DMS114 treated with DMSO at 0.1 percent for 48 hours (cell line): ENCODE results near the gene RAB44.

ENCODE experiments used
- DNase-seq: peaks from one replicate; lab custom pipeline; 2025; ENCODE audit not compliant: unreplicated experiment; lab: John Stamatoyannopoulos, UW

Gene RAB44

GRCh38 chr6:36666826-36667591 lies 30.6 kb upstream of the RAB44 start:
- no peak for DNase-seq

GRCh38 chr6:36668591-36668990 lies 29.0 kb upstream of the RAB44 start:
- no peak for DNase-seq

DNA sequence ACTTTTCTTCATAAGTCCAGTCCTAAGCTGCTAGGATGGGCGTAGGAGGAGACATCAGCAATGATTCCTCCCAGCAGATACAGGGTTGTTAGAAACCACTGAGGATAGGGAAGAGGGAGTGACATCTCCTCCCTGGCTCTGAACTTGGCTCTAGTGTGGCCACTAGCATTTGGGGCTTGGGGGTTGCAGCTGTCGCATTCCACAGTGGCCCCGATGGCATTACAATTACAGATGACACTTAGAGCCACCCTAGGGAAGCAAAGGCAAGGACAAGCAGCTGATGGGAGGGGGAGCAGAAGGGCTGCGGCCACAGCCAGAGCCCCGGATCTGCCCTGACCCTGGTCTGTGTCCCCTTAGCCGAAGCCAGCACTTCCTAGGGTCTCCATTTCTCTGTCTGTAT lies 28.6 kb upstream of the RAB44 start:
- DNase-seq, result no peak

GRCh38 chr6:36670271-36670670 lies 27.4 kb upstream of the RAB44 start:
- no peak for DNase-seq

DNA sequence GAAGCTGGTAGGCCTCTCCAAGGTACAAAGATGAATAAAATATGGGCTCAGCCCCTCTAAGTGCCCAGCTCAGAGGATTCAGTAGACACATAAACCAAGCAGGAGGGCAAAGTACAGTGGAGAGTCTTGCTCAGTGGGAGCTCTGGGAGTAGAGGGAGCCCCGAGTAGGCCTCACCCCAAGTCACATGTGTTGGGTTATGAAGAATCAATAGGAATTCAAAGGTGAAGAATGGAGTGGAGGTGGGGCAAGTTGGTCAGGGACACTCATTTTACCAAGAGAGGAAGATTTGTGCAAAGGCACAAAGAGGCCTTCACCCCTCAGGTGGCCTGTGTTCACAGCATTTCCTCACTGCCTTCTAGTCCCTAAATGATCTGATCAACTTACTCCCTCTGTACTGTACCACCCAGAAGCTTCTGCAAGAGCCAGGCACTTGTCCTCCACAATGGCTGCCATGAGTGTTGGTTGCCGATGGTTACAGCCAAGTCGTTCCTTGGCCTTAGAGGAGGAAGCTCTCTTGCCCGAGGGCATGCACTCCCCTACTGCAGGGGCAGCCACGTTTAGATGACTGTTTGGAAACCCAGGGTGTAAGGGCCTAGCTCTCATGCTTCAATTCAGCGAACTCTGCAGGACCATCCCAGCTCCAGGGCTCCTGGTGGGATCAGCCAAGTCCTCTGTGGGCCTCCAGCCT lies 25.8 kb upstream of the RAB44 start:
- no peak for DNase-seq

- no peak for DNase-seq
Measured at GRCh38 chr6:36673882-36674281, 23.7 kb upstream of the RAB44 start.

GRCh38 chr6:36674942-36675341 lies 22.7 kb upstream of the RAB44 start:
- DNase-seq, result no peak

DNA sequence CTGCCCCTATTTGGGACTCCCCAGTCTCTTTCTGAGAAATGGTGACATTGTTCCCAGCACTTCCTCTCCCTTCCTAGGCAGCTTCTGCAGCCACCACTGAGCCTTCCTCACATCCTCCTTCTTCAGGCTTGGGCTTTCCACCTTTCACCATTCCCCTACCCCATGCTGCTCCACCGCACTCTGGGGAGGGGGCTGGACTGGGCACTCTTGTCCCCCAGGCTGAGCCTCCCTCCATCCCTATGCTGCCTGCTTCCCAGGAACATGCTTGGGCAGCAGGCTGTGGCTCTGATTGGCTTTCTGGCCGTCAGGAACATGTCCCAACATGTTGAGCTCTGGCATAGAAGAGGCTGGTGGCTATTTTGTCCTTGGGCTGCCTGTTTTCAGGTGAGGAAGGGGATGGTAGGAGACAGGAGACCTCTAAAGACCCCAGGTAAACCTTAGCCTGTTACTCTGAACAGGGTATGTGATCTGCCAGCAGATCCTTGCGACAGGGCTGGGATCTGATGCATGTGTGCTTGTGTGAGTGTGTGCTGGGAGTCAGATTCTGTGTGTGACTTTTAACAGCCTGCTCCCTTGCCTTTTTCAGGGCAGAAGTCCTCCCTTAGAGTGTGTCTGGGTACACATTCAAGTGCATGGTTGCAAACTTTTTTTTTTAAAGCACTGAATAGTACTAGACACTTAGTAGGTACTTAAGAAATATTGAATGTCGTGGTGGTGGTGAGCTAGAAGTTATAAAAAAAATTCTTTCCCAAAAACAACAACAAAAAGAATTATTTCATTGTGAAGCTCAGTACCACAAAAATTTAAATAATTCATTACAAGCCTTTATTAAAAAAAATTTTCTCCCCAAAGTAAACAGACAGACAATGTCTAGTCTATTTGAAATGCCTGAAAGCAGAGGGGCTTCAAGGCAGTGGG lies 21.2 kb upstream of the RAB44 start:
- DNase-seq, result no peak

DNA sequence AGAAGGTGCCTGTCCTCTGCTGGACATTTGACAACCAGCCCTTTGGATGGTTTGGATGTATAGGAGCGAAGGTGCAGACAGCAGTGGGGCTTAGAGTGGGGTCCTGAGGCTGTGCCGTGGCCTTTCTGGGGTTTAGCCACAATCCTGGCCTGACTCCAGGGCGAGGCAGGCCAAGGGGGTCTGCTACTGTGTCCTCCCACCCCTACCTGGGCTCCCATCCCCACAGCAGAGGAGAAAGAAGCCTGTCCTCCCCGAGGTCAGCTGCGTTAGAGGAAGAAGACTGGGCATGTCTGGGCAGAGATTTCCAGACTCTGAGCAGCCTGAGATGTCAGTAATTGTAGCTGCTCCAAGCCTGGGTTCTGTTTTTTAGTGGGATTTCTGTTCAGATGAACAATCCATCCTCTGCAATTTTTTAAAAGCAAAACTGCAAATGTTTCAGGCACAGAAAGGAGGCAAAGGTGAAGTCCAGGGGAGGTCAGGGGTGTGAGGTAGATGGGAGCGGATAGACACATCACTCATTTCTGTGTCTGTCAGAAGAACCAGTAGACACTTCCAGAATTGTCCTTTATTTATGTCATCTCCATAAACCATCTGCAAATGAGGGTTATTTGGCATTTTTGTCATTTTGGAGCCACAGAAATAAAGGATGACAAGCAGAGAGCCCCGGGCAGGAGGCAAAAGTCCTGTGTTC lies 20.4 kb upstream of the RAB44 start:
- DNase-seq, result no peak

GRCh38 chr6:36677753-36678487 lies 19.7 kb upstream of the RAB44 start:
- no peak for DNase-seq

DNA sequence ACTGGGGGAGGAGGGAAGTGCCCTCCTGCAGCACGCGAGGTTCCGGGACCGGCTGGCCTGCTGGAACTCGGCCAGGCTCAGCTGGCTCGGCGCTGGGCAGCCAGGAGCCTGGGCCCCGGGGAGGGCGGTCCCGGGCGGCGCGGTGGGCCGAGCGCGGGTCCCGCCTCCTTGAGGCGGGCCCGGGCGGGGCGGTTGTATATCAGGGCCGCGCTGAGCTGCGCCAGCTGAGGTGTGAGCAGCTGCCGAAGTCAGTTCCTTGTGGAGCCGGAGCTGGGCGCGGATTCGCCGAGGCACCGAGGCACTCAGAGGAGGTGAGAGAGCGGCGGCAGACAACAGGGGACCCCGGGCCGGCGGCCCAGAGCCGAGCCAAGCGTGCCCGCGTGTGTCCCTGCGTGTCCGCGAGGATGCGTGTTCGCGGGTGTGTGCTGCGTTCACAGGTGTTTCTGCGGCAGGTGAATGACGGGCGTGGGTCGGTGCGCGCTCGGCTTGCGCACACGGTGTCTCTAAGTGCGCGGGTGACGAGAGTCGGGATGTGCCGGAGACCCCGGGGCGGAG lies 19.1 kb upstream of the RAB44 start, which contains the start of gene CDKN1A:
Gene CDKN1A (plus strand): TSS at position 227 of the 555 bp plus-strand sequence. CDS start 5,388 bp downstream, outside the sequence.
- peak; percentile 57 for DNase-seq

DNA sequence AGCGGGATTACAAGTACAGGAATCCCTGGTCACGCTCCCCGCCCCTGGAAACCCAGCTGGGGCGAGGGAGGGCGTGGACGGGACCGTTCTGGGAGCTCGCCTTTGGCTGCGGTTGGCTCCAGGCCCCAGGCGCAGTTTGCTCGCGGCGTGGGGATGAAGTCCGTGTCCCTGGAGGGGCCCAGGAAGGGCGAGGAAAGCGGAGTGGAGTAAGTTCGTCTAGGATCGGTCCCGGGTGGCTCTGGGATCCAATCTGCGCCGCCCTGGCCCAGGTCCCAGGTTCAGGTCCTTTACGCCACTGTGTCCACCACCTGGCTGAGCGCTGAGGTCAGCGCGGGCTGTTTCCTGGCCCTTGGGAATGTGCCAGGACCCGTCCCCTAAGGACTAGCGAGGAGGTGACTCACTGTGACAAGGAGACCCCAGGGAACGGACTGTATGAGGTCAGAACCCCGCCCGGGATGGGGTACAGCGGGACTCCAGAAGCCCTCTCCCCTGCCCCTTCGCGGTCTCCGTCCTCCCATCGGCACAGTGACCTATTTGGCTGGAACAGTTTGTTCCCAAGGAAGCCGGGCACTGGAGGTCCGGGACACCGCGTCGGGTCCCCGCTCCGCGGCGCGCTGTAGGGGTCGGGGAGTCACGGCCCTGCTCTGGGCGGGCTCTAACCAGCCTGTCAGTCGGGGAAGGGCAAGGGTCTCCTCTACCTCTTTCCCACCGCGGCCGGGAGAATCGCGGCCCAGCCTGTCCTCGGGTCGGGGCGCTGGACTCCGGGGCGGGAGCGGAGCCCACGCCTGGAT lies 18.4 kb upstream of the RAB44 start:
- no peak for DNase-seq

- DNase-seq, result no peak
Measured at GRCh38 chr6:36682328-36683144, 15.1 kb upstream of the RAB44 start.

GRCh38 chr6:36683145-36683655 lies 14.4 kb upstream of the RAB44 start:
- DNase-seq, result no peak

GRCh38 chr6:36683656-36684446 lies 13.8 kb upstream of the RAB44 start:
- no peak for DNase-seq

GRCh38 chr6:36684447-36684812 lies 13.2 kb upstream of the RAB44 start:
- DNase-seq, result no peak
